Measurements from ENCODE around the gene BRWD1.
"Not testable (repeated sequence)": the region's sequence is repeated elsewhere in the genome, so short reads cannot be mapped to it uniquely, and the experiment has no call there.

BRWD1 gene

DNA sequence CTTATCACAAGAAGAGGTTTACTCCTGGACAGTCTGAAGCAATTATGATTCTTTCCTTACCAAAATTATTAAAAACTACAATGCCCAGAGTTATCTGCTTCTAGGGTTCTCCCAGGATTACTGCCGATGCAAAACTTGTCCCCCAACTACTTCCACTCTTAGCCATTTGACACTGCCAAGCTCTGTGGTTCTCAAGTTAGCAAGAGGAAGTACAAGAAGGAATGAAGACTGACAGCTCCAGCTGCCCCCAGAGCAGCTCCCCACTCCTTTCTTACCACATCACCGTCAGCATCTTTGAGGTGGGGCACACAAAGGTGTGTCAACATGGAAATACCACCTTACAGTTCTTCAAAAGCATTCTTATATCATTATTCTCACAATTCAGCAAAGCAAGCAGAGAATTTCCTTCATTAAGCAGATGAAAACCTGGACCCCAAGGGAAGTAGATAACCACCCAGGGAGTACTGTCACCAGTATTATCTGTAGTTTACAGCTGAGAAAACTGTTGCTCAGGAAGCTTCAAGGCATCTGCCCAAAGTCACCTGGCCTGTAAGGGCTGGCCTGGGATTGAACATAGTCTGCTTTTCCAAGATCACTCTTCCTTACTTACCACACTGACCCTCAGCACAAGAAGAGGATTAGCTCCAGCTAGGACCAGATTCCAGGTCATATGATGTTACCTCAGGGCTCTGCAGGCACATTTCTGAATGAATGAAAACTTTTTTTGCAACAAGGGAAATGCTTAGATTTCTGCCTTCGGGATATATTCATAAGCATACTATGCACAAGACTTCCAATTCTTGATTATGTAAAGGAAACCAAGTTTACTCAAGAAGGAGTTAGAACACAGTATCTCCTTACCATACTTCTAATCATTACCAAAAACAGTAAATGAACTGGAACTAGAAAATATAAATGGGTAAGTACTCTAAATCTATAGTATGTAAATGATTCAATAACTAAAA is 139.4 kb downstream of the BRWD1 start:
- DNase-seq (ENCODE audit: low spot score) = no peak

DNA sequence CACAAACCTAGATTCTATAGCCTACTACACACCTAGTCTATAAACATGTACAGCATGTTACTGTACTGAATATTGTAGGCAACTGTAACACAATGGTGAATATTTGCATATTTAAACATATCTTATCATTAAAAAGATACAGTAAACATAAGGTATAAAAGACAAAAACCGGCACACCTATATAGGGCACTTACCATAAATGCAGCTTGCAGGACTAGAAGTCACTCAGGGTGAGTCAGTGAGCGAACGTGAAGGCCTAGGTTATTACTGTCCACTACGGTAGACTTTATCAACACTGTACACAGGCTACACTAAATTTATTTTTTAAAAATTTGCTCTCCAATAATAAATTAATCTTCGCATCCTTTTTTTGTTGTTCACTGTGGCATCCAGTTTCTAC is 143.5 kb downstream of the BRWD1 start:
- no peak for DNase-seq (ENCODE audit: low spot score)

GRCh38 chr21:39168800-39169199 is 144.6 kb downstream of the BRWD1 start:
- no peak for DNase-seq (ENCODE audit: low spot score)

GRCh38 chr21:39164523-39164922 is 148.9 kb downstream of the BRWD1 start:
- DNase-seq (ENCODE audit: low spot score) = no peak

GRCh38 chr21:39161064-39161463 is 152.4 kb downstream of the BRWD1 start:
- no peak for DNase-seq (ENCODE audit: low spot score)

DNA sequence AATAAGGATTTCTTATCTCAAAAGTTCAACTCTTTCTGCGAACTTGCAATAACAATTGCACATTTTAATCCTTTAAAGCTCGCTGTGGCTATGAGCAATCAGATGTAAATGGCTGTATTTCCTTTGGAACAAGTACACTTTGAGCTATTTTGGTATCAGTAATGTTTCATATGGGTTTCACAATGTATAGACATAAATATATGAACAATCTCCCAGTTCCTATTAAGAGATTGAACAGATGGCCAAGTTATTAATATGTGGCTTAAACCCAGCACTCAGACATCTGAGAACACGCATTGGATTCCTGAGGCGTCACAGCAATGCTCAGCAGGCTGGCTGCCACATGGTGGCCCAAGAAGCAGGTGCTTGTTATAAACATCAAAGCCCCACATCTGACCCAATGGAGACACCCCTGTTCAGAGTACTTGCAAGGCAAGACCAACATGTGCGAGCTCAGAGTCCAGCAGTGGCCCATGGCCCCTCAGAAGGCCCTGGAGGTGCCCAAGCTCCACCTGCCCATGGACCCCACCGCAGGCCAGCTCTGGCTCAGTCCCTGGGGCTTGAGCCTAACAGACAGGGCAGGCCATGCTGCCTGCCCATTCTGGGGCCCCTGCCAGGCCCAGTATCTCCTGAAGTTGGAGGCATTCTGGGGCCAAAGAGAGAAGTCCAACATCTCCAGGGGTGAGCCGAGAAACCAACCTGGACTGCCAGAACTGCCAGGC is 153.9 kb downstream of the BRWD1 start:
- no peak for DNase-seq (ENCODE audit: low spot score)

- DNase-seq (ENCODE audit: low spot score) = not testable (repeated sequence)
These were observed 156.2 kb downstream of the BRWD1 start for GRCh38 chr21:39157241-39157640.

DNA sequence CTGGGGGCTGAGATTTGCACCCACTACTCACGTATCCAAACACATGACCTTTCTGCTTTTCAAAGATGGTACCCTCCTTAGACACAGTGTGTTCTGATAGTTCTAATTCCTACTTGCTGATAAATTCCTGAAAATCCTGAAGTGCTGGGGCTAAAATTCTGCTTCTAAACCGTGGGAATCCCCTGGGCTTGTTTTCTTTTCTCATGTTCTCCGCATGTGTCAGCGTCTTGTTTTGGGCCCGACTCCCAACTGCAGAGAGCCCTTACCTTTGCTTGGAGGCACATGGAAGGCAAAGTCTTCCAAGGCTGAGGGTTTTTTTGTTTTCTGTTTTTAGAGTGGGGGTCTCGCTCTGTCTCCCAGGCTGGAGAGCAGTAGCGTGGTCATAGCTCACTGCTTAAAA is 157.4 kb downstream of the BRWD1 start:
- DNase-seq (ENCODE audit: low spot score) = no peak

DNA sequence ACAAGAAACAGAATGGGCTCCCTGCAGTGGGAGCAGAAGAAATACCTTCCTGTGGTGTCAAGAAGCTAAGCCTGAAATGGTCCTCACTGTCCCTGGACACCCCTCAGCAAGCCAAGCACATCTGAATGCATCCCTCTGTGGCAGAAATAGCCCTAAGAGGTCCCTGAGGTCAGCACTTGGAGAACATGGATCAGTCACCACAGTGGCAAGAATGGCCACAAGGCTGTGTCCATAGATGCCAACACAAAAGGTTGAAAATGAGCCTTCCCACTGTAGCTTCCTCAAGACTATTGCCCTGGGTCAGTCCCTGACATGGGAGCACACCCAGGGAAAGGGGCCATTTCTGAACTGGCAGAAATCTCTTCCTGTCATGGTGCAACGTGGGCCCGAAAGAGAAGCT is 157.9 kb downstream of the BRWD1 start:
- DNase-seq (ENCODE audit: low spot score) = no peak

- DNase-seq (ENCODE audit: low spot score) = no peak
These were observed 159.6 kb downstream of the BRWD1 start for GRCh38 chr21:39153842-39154241.

GRCh38 chr21:39153373-39153772 is 160.1 kb downstream of the BRWD1 start:
- no peak for DNase-seq (ENCODE audit: low spot score)

- DNase-seq (ENCODE audit: low spot score) = no peak
These were observed 161.2 kb downstream of the BRWD1 start for GRCh38 chr21:39152271-39152670.

DNA sequence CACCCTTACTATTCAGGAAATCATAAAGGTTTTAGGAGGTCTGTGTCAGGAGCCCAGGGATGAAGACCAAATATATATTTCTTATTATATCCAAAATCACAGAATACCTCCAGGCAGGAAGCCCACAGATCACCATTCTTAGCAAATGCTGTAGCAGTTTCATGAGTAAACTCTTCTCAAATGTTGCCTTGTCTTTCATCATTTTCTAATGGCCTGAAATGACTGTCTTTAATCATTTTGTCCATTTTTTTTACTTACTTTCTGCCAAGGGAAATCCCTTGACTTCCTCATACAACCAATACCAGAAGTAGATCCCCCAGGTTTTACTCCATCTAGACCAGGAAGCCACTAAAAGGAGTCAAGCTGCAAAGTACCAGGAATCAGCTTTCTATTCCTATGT is 162.6 kb downstream of the BRWD1 start:
- DNase-seq (ENCODE audit: low spot score) = no peak

DNA sequence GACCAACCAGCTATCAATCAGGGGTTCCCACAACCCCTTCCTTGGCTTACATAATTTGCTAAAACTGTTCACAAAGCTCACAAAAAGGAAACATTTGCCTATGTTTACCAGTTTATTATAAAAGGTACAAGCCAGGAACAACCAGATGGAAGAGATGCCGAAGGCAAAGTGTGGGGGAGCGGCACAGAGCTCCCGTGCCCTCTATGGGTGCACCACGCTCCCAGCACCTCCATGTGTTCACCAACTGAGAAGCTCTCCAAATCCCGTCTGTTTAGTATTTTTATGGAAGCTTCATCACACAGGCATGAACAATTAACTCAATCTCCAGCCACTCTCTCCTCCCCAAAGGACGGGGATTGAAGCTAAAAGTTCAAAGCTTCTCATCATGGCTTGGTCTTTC is 163.1 kb downstream of the BRWD1 start:
- no peak for DNase-seq (ENCODE audit: low spot score)

DNA sequence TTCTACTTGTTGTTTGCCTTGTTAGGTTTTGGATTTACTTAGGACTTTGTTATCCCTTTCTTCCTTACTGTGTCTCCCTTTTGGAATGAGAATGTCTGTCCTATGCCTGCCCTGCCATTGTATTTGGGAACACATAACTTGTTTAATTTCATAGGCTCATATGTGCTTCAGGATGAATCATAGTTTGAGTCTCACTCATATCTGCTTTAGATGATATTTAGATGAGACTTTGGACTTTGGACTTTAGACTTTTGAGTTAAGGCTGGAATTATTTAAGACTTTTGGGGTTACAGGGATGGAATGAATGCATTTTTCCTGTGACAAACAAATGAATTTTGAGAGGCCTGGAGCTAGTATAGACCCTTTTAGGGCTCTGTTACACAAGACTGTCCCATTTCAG is 163.6 kb downstream of the BRWD1 start:
- DNase-seq (ENCODE audit: low spot score) = no peak

- no peak for DNase-seq (ENCODE audit: low spot score)
These were observed 164.5 kb downstream of the BRWD1 start for GRCh38 chr21:39148975-39149374.

DNA sequence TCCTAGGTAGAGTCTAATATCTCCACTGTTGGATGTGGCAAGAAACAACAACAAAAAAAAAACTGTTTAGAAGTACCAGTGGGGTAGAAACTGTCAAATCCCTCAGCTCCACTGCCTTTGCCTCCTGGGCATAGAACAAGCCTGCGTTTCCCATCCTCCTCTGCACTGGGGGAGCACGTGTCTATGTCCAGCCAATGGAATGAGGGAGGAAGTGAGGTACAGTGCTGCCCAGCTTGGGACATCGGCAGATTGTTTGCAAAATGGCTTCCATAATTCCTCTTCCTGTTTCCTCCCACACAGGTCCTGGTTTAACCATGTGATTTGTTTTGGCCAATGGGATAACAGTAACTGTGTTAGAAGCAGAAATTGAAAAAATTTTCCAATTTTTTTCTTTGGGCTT is 169.2 kb downstream of the BRWD1 start:
- DNase-seq (ENCODE audit: low spot score) = no peak

DNA sequence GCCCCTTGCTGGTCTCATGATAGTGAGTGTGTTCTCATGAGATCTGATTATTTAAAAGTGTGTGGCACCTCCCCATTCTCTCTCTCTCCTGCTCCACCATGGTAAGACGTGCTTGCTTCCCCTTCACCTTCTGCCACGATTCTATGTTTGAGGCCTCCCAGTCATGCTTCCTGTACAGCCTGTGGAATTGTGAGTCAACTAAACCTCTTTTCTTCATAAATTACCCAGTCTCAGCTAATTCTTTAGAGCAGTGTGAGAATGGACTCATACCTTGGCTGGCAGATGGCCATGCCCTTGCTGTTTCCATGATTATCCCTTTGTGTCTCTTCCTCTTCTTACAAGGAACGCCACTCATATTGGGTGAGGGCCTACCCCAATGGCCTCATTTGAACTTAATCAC is 170.5 kb downstream of the BRWD1 start:
- DNase-seq (ENCODE audit: low spot score) = no peak

- DNase-seq (ENCODE audit: low spot score) = no peak
These were observed 171.9 kb downstream of the BRWD1 start for GRCh38 chr21:39141502-39141901.

- no peak for DNase-seq (ENCODE audit: low spot score)
These were observed 175.9 kb downstream of the BRWD1 start for GRCh38 chr21:39137248-39138178.

- DNase-seq (ENCODE audit: low spot score) = no peak
These were observed 176.7 kb downstream of the BRWD1 start for GRCh38 chr21:39136711-39137110.

- DNase-seq (ENCODE audit: low spot score) = not testable (repeated sequence)
These were observed 177.3 kb downstream of the BRWD1 start for GRCh38 chr21:39136138-39136537.
